D341Med (cell line): Measurements from ENCODE around the gene CCDC27.

Experiments
- DNase-seq: peaks from one replicate; pipeline ENCODE4 v3.0.0; 2012; ENCODE audit warnings: low spot score

The CCDC27 gene

DNA sequence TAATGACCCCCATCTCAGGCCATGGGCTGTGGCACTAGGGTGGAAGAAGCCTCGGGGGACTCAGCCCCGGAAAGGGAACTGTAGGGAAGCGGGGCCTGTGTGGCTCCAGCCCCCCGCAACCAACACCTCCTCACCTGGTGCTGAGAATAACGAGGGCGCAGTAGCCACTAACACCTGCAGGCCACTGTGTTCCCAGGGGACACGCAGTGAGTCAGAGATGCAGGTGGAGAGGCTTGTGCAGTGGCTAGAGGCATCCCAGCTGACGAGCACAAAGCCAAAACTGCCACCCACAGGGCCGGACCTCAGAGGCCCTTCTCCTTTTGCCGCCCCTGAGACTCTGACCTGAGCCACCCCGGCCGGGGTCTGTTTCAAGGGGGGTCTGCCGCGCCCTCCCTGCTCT lies 33.5 kb upstream of the CCDC27 start:
- DNase-seq = no peak

- no peak for DNase-seq
Measured at GRCh38 chr1:3721955-3722465, 30.2 kb upstream of the CCDC27 start.

DNA sequence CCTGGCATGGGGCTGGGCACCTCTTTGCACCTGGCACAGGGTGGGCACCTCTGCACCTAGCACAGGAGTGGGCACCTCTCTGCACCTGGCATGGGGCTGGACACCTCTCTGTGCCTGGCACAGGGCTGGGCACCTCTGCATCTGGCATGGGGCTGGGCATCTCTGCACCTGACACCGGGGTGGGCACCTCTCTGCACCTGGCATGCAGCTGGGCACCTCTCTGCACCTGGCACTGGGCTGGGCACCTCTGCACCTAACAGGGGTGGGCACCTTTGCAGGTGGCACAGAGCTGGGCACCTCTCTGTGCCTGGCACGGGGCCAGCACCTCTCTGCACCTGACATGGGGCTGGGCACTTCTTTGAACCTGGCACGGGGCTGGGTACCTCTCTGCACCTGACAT lies 29.4 kb upstream of the CCDC27 start:
- DNase-seq = no peak

GRCh38 chr1:3724416-3725030 lies 27.7 kb upstream of the CCDC27 start:
- DNase-seq = peak; percentile 79

- DNase-seq = no peak
Measured at GRCh38 chr1:3725366-3725765, 26.9 kb upstream of the CCDC27 start.

GRCh38 chr1:3727042-3727824 lies 25.0 kb upstream of the CCDC27 start:
- DNase-seq = no peak

DNA sequence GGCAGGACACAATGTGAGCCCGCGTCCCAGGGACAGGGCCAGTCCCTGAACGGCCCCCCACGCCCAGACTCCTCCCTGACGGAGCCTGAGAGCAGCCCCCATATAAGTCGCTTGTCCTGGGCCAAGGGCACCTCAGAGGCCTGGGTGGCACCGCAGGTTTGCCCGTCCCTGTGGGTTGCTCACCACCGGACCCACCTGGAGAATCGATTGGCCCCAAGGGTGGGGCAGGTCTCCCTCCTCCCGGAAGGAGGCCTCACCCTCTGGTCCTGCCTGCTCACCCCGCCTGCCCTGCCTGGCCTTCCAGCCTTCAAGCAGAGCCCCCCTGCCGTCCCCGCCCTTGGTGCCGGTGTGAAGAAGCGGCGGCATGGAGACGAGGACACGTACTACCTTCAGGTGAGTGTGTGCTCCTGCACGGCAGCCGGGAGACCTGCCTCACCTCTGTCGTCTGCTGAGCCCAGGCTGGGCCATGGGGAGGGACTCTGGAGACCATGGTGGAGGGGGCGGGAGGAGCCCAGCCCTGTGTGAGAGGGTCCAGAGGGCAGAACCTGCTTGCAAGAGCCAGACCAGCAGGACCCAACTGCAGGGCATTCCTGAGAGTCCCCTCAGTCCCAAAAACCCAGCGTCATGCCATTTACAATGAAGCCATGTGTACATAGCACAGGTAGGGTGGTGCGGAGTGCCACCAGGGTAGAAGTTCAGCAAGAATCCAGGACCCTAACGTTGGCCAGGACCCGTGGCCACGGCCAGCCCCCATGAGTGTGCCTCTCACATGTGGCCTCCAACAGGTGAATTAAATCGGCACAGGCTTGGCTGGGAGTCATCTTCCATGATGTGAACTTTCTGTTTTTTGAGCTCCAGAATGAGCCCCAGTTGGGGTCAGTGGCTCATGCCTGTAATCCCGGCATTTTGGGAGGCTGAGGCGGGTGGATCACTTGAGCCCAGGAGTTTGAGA lies 24.1 kb upstream of the CCDC27 start:
- DNase-seq = no peak

GRCh38 chr1:3729594-3730542 lies 22.4 kb upstream of the CCDC27 start:
- DNase-seq = no peak

DNA sequence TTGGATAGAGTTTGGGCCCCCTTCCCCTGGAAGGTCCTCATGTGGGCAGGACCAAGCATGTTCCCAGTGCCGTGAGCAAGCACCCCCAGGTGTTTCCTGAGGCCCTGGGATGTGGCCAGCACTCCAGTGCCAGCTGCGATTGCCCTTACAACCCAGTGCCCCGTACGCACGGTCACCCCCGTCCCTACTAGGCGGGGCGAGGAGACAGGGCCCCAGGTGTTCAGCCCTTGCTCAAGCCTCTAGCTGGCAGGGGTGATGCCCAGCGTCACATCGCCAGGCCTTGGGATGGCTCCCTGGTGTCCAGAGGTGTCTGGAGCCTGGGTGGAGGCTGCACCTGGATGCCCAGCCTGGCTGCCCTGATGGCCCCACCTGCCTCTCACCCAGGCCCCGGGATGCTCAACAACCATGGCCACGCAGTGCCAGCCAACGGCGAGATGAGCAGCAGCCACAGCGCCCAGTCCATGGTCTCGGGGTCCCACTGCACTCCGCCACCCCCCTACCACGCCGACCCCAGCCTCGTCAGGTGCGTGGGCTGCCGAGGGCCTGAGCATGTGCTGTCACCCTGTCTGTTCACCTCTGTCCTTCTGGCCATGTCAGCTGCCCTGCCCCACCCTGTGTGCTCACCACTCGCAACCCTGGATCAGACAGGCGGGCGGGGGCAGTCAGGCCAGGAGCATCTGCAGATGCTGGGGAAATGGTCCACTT lies 21.6 kb upstream of the CCDC27 start:
- no peak for DNase-seq

GRCh38 chr1:3731583-3732433 lies 20.4 kb upstream of the CCDC27 start:
- DNase-seq = no peak

- DNase-seq = no peak
Measured at GRCh38 chr1:3732434-3733093, 19.7 kb upstream of the CCDC27 start.

- DNase-seq = no peak
Measured at GRCh38 chr1:3733094-3733882, 19.0 kb upstream of the CCDC27 start.

DNA sequence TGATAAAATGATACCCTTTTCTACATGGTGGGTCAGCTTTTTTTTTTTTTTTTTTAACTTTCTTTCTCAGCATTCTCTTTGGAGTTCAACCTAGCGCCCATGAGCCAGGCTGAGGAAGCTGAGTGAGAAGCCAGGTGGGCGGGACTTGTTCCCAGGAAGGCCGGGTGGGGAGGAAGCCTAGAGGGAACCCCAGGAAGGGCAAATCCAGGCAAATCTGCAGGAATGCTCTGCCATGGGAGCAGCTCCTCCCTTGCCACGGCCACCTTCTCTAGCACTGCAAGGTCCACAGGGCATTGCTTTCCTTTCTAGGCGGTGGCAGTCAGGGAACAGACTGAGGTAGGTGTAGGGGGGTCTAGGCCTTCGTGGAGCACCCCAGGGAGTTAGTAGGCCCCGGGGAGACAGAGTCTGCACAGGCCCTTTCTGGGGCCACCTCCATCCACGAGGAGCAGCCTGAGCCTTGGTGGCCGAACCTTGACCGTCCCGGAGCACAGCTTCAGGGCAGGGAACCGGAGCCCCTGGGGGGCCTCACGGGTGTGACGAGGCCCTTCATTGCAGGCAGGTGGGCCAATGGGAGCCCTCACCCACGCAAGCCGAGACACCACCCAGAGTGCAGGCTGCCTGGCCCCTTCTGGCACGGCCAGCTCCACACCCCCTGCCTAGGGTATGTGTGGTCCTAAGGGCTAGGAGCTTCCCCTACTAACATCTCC lies 18.2 kb upstream of the CCDC27 start:
- no peak for DNase-seq

GRCh38 chr1:3734602-3735001 lies 17.6 kb upstream of the CCDC27 start:
- no peak for DNase-seq

GRCh38 chr1:3735027-3735681 lies 17.1 kb upstream of the CCDC27 start:
- DNase-seq = no peak

DNA sequence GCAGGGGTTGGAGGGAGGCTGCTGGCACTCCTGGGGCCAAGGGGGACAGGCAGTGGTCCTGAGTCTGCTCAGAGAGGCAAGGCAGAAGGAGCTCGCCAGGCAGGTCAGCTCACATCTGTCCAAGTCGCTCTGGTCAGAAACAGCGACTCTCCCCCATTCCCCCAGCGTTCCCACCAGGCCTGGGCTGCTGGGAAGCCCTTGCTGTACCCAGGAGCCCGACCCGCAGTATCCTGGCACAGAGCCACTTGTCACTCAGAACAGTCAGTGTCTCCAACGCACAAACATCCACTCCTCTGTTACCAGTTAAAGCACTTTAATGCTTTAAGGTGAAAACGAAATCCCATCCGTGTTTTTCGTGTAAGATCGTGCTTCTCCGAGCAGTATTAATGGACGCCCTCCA lies 16.6 kb upstream of the CCDC27 start:
- DNase-seq = no peak

GRCh38 chr1:3736131-3736561 lies 16.1 kb upstream of the CCDC27 start:
- no peak for DNase-seq
